OCI-LY7 (cell line): ENCODE measurements around the gene PITHD1. TPM values are rescaled to one million over a fixed set of nuclear protein-coding genes. Genes with fewer than 3 reads are reported as not detected.
A peak's percentile ranks its signal among the peaks of the same experiment; 100 is the strongest.
"Not testable (repeated sequence)": the region's sequence is repeated elsewhere in the genome, so short reads cannot be mapped to it uniquely, and the experiment has no call there.

Experiments used
- BruUV-seq: library from RNA; stranded (reverse); fragments of 400-500 nt; replicated peaks from 2 replicates; lab custom pipeline; 2021; lab: Mats Ljungman, UMichigan
- CTCF ChIA-PET: fragments of 300-600 bp; sonication (Branson Sonifier 250); formaldehyde crosslinking; loops from one replicate; lab custom pipeline; 2022; ENCODE audit warnings: antibody characterized with exemption; ENCODE audit not compliant: unreplicated experiment; lab: Charles Lee
- POLR2A ChIA-PET: fragments of 300-600 bp; sonication (Branson Sonifier 250); formaldehyde crosslinking; loops from one replicate; lab custom pipeline; 2022; ENCODE audit warnings: antibody characterized with exemption; lab: Charles Lee
- DNase-seq: peaks from one replicate; pipeline ENCODE4 v3.0.0-alpha.2; 2015; ENCODE audit warnings: low spot score
- H2AFZ ChIP-seq: fragments of 200-600 bp; sonication (generic), shearing (Covaris generic); 2 replicates; pipeline ENCODE4 v1.6.1; 2014; ENCODE audit warnings: mild to moderate bottlenecking, antibody characterized with exemption, low read length, moderate library complexity
- H3K27ac ChIP-seq: fragments of 200-600 bp; sonication (generic); 2 replicates; pipeline ENCODE4 v1.5.1; 2014; ENCODE audit warnings: mixed run types, low read depth, mild to moderate bottlenecking, moderate library complexity, low read length, inconsistent platforms; ENCODE audit not compliant: poor library complexity, severe bottlenecking
- H3K36me3 ChIP-seq: fragments of 200-600 bp; sonication (generic); 2 replicates; pipeline ENCODE4 v1.6.1; 2014; ENCODE audit warnings: mild to moderate bottlenecking, antibody characterized with exemption, low read length, moderate library complexity, mixed read lengths; ENCODE audit not compliant: insufficient read depth
- H3K4me1 ChIP-seq: fragments of 200-600 bp; sonication (generic); 2 replicates; pipeline ENCODE4 v1.5.1; 2014; ENCODE audit warnings: mild to moderate bottlenecking, low read length; ENCODE audit not compliant: insufficient read depth, poor library complexity, severe bottlenecking
- H3K4me2 ChIP-seq: fragments of 200-600 bp; sonication (generic); 2 replicates; pipeline ENCODE4 v1.6.1; 2014; ENCODE audit warnings: mild to moderate bottlenecking, low read length
- H3K4me3 ChIP-seq: fragments of 200-600 bp; sonication (generic); 2 replicates; pipeline ENCODE4 v1.5.1; 2014; ENCODE audit warnings: mild to moderate bottlenecking, low read depth, low read length; ENCODE audit not compliant: poor library complexity, severe bottlenecking
- H3K79me2 ChIP-seq: fragments of 200-600 bp; sonication (generic); 2 replicates; pipeline ENCODE4 v1.6.1; 2016; ENCODE audit warnings: low read depth, mild to moderate bottlenecking, low read length, moderate library complexity, mixed read lengths; ENCODE audit not compliant: insufficient read depth
- H3K9me2 ChIP-seq: fragments of 200-600 bp; sonication (generic); 2 replicates; pipeline ENCODE4 v1.6.1; 2016; ENCODE audit warnings: mild to moderate bottlenecking, low read length, mixed read lengths; ENCODE audit not compliant: insufficient read depth
- H3K9me3 ChIP-seq: fragments of 200-600 bp; sonication (generic); 2 replicates; pipeline ENCODE4 v1.6.1; 2014; ENCODE audit warnings: mild to moderate bottlenecking, mixed run types, low read length, mixed read lengths
- H4K20me1 ChIP-seq: fragments of 200-600 bp; sonication (generic); 2 replicates; pipeline ENCODE4 v1.6.1; 2014; ENCODE audit warnings: mild to moderate bottlenecking, antibody characterized with exemption, low read length, moderate library complexity, mixed read lengths; ENCODE audit not compliant: insufficient read depth
- CTCF ChIP-seq: fragments of 200-600 bp; sonication (generic); conservative IDR thresholded peaks from 2 replicates; pipeline ENCODE4 v1.5.1; 2014; ENCODE audit warnings: mild to moderate bottlenecking, antibody characterized with exemption, low read length, moderate library complexity, mixed read lengths
- EZH2phosphoT487 ChIP-seq: fragments of 200-600 bp; sonication (generic); IDR thresholded peaks from 2 replicates; pipeline ENCODE4 v1.6.1; 2018; ENCODE audit warnings: low read depth, borderline replicate concordance, mild to moderate bottlenecking, mixed run types, antibody characterized with exemption, low read length, moderate library complexity, mixed read lengths
- intact Hi-C: fragments of 100-400 bp; cut with micrococcal nuclease; formaldehyde crosslinking; loops from one replicate; pipeline ENCODE4 v1.10.0; 2022; ENCODE audit not compliant: unreplicated experiment
- total RNA-seq, 2 experiments: library from RNA; depleted of rRNA in 1 of 2; stranded (reverse); fragments of >200 nt in 1 of 2; shearing (Covaris generic) in 1 of 2; gene quantifications; 2 replicates each; pipeline ENCODE4 v1.2.3, GENCODE V29; 2014 to 2022

PITHD1 gene
- total RNA-seq, 2 experiments from 2014 or later, result 63.6 to 89.9 TPM

DNA sequence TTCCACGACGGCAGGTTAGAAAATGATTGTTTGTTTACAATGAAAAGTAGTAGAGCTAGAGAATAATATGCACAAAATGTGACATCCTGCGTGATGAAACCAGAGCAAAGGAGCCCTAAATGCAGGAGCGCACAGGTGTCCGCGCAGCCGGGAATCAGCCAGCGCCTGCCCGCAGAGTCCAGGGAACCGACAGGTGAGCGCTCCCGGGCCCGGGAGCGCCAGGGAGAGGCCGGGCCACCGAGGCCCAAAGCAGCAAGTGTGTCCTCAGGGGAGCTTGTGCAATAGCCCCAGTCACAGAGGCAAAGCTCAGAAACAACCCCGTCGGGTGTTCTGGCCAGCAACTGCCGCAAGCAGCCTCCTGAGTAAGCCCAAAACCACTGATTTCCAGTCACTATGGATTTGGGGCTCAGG, 23.1 kb downstream of the PITHD1 start:
- no peaks in the 10 kb centered on the region for H3K9me2 ChIP-seq
- H2AFZ ChIP-seq, result peak overlapping the region; percentile 53; the same call in 1 of the 2 replicates
- POLR2A ChIA-PET, result interaction anchor here (0.5 to 1.6 kb wide), 9 partner anchors 10 to 139 kb away, joined by 3 to 6 read pairs (median 3); no protein-coding TSS in a partner anchor
- no peaks in the 10 kb centered on the region for H3K79me2 ChIP-seq
- CTCF ChIA-PET, result interaction anchor here (0.6 to 1.2 kb wide), 2 partner anchors 10 to 38 kb away, joined by 3 to 5 read pairs; no protein-coding TSS in a partner anchor
- H3K36me3 ChIP-seq, result peaks cover 26% of the 10 kb centered on the region
- intact Hi-C loops, result no loop called here
- no peak for DNase-seq
- peak overlapping the region; percentile 76 for H3K4me3 ChIP-seq
- no TSS peak for BruUV-seq
- peak overlapping the region; percentile 32 for H3K27ac ChIP-seq
- TF ChIP-seq CTCF, result no peak
- TF ChIP-seq EZH2phosphoT487, result no peak
- H3K4me1 ChIP-seq, result peaks cover 27% of the 10 kb centered on the region
- H3K9me3 ChIP-seq, result no peaks in the 10 kb centered on the region
- peak overlapping the region; percentile 89 for H3K4me2 ChIP-seq
- no peaks in the 10 kb centered on the region for H4K20me1 ChIP-seq

GRCh38 chr1:23801876-23802275, 23.7 kb downstream of the PITHD1 start:
- TSS peak; percentile 61 for BruUV-seq
- Histone ChIP-seq H3K27ac (no peak overlapping the region), H3K4me2 (peak overlapping the region; percentile 89), H3K4me3 (no peak overlapping the region), H3K9me2 (no peaks in the 10 kb centered on the region), H3K9me3 (no peaks in the 10 kb centered on the region), H3K36me3 (peaks cover 22% of the 10 kb centered on the region), H3K79me2 (no peaks in the 10 kb centered on the region), H4K20me1 (no peaks in the 10 kb centered on the region), H2AFZ (no peak overlapping the region), H3K4me1 (peaks cover 28% of the 10 kb centered on the region)
- TF ChIP-seq EZH2phosphoT487 (no peak), CTCF (no peak)
- DNase-seq, result no peak
- POLR2A ChIA-PET, result interaction anchor here (0.5 to 1.6 kb wide), 10 partner anchors 9 to 256 kb away, joined by 3 to 6 read pairs (median 3); no protein-coding TSS in a partner anchor
- CTCF ChIA-PET, result interaction anchor here (0.7 to 1.2 kb wide), 3 partner anchors 9 to 115 kb away, joined by 3 to 5 read pairs (median 3); no protein-coding TSS in a partner anchor
- intact Hi-C loops, result no loop called here

GRCh38 chr1:23802809-23803342, 24.7 kb downstream of the PITHD1 start:
- H3K4me1 ChIP-seq, result peaks cover 38% of the 10 kb centered on the region
- H3K27ac ChIP-seq, H2AFZ ChIP-seq, intact Hi-C loops, H4K20me1 ChIP-seq, BruUV-seq, H3K9me2 ChIP-seq, H3K4me3 ChIP-seq, H3K9me3 ChIP-seq, H3K4me2 ChIP-seq, DNase-seq, H3K79me2 ChIP-seq: not testable (repeated sequence)
- ChIA-PET CTCF (interaction anchor here (0.6 to 1.2 kb wide), 3 partner anchors 11 to 114 kb away, joined by 3 to 4 read pairs (median 3); no protein-coding TSS in a partner anchor), POLR2A (interaction anchor here (0.7 to 1.5 kb wide), 4 partner anchors 13 to 104 kb away, joined by 3 read pairs; no protein-coding TSS in a partner anchor)
- H3K36me3 ChIP-seq, result peaks cover 12% of the 10 kb centered on the region; the same call in 1 of the 2 replicates
